ENCODE results near the gene FCAMR.

DNA sequence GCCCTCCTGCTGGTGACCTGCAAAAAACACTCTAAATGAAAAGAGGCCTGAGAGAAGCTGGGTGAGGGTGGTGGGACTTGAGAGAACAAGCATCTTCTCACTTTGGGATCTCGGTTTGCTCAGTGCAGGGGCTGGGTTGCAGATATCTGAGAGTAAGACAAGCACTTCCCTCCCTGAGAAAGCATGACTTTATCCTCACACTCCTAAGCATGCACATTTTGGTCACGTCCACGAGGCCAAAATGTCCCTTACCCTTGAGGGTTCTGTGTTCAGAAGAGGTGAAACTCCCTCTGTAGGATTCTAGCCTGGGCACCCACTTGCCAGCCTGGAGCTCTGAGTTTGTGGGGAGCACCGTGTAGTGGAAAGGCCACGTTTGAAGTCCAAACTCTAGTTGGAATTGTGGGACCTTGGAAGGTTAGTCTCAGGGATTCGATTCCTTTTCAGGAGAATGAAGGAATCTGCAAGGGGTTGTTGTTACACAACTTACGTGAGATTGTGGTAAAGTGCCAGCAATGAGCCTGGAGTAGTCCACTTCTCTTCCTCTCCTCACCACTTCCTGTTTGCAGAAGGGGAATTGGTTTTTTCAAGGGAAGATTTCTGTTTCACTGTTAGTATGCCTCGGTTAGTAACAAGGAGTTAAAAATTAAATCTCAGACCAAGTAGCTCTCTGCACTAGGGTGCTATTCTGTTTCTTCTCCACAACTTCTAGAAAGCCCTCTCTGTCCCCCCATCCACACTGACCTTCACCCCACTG is 3.0 kb downstream of the FCAMR start:
- TF ChIP-seq, protein P1, sequence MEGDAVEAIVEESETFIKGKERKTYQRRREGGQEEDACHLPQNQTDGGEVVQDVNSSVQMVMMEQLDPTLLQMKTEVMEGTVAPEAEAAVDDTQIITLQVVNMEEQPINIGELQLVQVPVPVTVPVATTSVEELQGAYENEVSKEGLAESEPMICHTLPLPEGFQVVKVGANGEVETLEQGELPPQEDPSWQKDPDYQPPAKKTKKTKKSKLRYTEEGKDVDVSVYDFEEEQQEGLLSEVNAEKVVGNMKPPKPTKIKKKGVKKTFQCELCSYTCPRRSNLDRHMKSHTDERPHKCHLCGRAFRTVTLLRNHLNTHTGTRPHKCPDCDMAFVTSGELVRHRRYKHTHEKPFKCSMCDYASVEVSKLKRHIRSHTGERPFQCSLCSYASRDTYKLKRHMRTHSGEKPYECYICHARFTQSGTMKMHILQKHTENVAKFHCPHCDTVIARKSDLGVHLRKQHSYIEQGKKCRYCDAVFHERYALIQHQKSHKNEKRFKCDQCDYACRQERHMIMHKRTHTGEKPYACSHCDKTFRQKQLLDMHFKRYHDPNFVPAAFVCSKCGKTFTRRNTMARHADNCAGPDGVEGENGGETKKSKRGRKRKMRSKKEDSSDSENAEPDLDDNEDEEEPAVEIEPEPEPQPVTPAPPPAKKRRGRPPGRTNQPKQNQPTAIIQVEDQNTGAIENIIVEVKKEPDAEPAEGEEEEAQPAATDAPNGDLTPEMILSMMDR (IDR thresholded peaks at IDR 0.05) = no peak
- TF ChIP-seq POLR2AphosphoS5 (IDR thresholded peaks at IDR 0.05) (no peak), POLR2A (IDR thresholded peaks at IDR 0.05) (no peak), EP300 (IDR thresholded peaks at IDR 0.05) (no peak)
